Ishikawa (cell line): ENCODE data around the gene HBS1L.

Experiments used
- CEBPB ChIP-seq: IDR thresholded peaks from 2 replicates; pipeline ENCODE4 v1.6.1; 2012
- CREB1 ChIP-seq: IDR thresholded peaks from 2 replicates; pipeline ENCODE4 v1.6.1; 2012; ENCODE audit warnings: low read depth
- EGR1 ChIP-seq: IDR thresholded peaks from 2 replicates; pipeline ENCODE4 v1.6.1; 2012
- EP300 ChIP-seq: IDR thresholded peaks from 2 replicates; pipeline ENCODE4 v1.6.1; 2012; ENCODE audit warnings: borderline replicate concordance
- FOXM1 ChIP-seq: IDR thresholded peaks from 2 replicates; pipeline ENCODE4 v1.6.1; 2012; ENCODE audit warnings: low read depth, borderline replicate concordance
- MAX ChIP-seq: IDR thresholded peaks from 2 replicates; pipeline ENCODE4 v1.6.1; 2012
- NFIC ChIP-seq: IDR thresholded peaks from 2 replicates; pipeline ENCODE4 v1.6.1; 2012
- RAD21 ChIP-seq: IDR thresholded peaks from 2 replicates; pipeline ENCODE4 v1.6.1; 2012; ENCODE audit warnings: low read depth
- TAF1 ChIP-seq: IDR thresholded peaks from 2 replicates; pipeline ENCODE4 v1.6.1; 2012; ENCODE audit warnings: low read depth, mild to moderate bottlenecking
- TCF12 ChIP-seq: IDR thresholded peaks from 2 replicates; pipeline ENCODE4 v1.6.1; 2012; ENCODE audit warnings: low read depth
- TEAD4 ChIP-seq: IDR thresholded peaks from 2 replicates; pipeline ENCODE4 v1.6.1; 2012
- USF1 ChIP-seq: IDR thresholded peaks from 2 replicates; pipeline ENCODE4 v1.6.1; 2012
- YY1 ChIP-seq: IDR thresholded peaks from 2 replicates; pipeline ENCODE4 v1.6.1; 2012; ENCODE audit warnings: low read depth
- ZBTB7A ChIP-seq: IDR thresholded peaks from 2 replicates; pipeline ENCODE4 v1.6.1; 2012; ENCODE audit warnings: low read depth
- TF ChIP-seq, protein P1 (sequence below): IDR thresholded peaks from 2 replicates; pipeline ENCODE4 v1.6.1; 2012; ENCODE audit warnings: low read depth, mild to moderate bottlenecking

The HBS1L gene

DNA sequence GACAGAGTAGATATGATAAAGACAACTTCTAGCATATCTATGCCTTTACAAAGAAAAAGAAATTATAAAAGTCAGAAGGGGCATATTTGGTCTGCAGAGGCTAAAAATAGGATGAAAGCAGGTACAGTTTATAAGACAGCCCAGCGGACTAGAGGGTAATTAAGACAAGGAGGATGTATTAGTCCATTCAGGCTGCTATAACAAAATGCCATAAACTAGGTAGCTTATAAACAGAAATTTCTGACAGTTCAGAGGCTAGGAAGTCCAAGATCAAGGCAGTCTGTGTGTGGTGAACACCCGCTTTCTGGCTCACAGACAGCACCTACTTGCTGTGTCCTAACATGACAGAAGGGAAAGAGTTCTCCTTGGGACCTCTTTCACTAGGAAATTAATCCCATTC, 5.7 kb downstream of the HBS1L start:
- TF ChIP-seq TAF1 (no peak), MAX (no peak), TEAD4 (no peak), FOXM1 (no peak), YY1 (no peak), USF1 (no peak), RAD21 (no peak), TCF12 (no peak), EGR1 (no peak), EP300 (no peak), NFIC (no peak), CREB1 (no peak), CEBPB (no peak), ZBTB7A (no peak)
- TF ChIP-seq, protein P1, sequence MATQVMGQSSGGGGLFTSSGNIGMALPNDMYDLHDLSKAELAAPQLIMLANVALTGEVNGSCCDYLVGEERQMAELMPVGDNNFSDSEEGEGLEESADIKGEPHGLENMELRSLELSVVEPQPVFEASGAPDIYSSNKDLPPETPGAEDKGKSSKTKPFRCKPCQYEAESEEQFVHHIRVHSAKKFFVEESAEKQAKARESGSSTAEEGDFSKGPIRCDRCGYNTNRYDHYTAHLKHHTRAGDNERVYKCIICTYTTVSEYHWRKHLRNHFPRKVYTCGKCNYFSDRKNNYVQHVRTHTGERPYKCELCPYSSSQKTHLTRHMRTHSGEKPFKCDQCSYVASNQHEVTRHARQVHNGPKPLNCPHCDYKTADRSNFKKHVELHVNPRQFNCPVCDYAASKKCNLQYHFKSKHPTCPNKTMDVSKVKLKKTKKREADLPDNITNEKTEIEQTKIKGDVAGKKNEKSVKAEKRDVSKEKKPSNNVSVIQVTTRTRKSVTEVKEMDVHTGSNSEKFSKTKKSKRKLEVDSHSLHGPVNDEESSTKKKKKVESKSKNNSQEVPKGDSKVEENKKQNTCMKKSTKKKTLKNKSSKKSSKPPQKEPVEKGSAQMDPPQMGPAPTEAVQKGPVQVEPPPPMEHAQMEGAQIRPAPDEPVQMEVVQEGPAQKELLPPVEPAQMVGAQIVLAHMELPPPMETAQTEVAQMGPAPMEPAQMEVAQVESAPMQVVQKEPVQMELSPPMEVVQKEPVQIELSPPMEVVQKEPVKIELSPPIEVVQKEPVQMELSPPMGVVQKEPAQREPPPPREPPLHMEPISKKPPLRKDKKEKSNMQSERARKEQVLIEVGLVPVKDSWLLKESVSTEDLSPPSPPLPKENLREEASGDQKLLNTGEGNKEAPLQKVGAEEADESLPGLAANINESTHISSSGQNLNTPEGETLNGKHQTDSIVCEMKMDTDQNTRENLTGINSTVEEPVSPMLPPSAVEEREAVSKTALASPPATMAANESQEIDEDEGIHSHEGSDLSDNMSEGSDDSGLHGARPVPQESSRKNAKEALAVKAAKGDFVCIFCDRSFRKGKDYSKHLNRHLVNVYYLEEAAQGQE = no peak

DNA sequence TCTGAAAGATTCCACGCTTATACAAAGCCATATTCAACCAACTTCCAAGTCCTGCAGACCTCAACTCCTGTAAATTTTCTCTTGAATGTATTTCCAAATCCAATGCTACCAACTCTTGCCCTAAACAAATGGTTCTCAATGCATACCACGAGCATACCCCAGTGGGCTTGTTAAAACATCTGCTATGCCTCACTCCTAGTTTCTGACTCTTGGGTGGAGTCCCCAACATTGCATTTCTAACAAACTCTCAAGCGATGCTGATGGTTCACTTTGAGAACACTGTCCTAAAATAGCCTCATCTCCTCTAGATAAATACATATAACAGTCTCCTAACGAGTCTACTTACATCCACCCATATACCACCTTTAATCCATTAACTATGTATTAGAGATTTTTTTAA, 7.3 kb downstream of the HBS1L start:
- TF ChIP-seq EGR1 = no peak

- TF ChIP-seq MAX (no peak), TEAD4 (no peak)
Measured at GRCh38 chr6:135046912-135047311, 7.7 kb downstream of the HBS1L start.

- TF ChIP-seq MAX (no peak), FOXM1 (no peak)
Measured at GRCh38 chr6:135044639-135045038, 10.0 kb downstream of the HBS1L start.

DNA sequence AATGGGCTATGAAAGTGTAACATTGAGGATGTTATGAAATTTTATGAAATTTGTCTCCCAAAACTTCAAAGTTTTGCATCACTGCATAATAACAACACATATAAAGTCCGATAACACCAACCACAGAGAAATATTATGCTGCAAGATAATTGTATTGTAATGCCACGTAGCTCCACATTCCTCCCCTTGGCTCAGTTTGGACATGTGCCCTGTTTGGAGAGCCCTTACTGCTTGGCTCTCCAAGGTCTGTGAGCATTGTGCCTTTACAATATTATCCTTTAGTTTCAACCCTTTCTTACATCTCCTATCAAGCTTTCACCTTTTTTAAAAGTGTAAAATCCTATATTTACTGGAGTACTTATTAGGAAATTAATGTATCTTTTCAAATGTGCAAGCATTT, 10.8 kb downstream of the HBS1L start:
- TF ChIP-seq EGR1 (no peak), CEBPB (no peak)

DNA sequence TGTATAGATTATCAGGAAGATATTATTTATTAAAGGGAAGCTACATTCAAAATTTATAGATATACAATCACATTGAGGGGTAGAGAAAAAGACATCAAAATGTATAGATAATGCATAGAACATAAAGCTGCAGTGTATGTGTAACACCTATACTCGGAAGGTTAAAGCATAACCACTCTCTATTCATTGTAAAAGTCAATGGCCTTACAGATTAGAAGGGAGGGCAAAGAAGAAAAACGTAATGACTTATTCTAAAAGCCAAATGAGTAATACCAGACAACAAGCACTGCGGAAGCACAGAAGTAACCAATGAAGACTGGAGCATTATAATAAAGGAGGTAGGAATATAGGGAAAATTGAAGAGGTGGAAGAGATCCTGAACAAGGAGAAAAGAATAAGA, 11.3 kb downstream of the HBS1L start:
- TF ChIP-seq EGR1 (no peak), TAF1 (no peak), NFIC (no peak), TCF12 (no peak), FOXM1 (no peak), ZBTB7A (no peak), YY1 (no peak), MAX (no peak), CEBPB (no peak), CREB1 (no peak), USF1 (no peak), TEAD4 (no peak), EP300 (no peak), RAD21 (no peak)
- TF ChIP-seq, protein P1 = no peak

DNA sequence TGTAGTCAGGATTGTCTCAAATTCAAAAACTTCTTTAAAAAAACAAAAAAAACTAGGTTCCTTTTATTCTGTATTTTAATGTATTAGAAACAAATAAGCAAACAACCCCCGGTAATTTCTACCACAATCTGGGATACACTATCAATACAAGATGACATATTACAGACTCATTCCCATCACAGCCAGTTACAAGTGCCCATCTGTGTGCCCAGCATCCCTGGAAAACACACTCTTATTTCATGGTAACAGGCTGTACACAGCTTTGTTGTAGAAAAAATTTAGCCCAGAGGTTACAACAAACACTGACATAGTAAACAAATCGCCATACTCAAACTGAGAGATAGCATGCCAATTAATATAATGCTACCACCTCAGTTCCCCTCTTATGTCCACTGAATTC, 16.3 kb downstream of the HBS1L start:
- no peak for TF ChIP-seq EGR1
- no peak for TF ChIP-seq ZBTB7A
- no peak for TF ChIP-seq TCF12

DNA sequence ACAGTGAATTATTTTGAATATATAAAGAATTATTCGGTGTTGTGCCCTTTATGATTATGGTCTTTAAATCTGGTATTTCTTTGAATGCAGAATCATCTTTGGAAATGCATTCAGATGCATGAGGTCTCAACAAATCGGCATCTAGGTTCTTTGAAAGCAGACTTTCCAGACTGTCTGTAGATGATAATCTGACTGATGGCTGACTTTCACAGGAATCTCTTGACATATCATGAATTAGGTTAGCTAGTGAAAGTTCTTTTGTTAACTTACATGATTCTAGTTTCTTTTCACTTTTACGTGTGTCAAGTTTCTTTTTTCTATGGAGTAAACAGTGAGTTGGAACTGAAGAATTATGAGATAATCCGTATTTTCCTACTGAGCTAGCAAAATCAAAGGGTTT, 17.1 kb downstream of the HBS1L start:
- TF ChIP-seq FOXM1 = no peak
- no peak for TF ChIP-seq ZBTB7A
- no peak for TF ChIP-seq USF1
- TF ChIP-seq TCF12 = no peak
- TF ChIP-seq NFIC = no peak
- TF ChIP-seq, protein P1 = no peak
- TF ChIP-seq EGR1 = no peak
- no peak for TF ChIP-seq CEBPB
- no peak for TF ChIP-seq RAD21
- TF ChIP-seq YY1 = no peak
- TF ChIP-seq EP300 = no peak
- TF ChIP-seq MAX = no peak
- no peak for TF ChIP-seq TEAD4
- TF ChIP-seq CREB1 = no peak
- TF ChIP-seq TAF1 = no peak
